ACHN (cell line): ENCODE results near the gene EPHB2.

Source experiments
- DNase-seq: peaks from one replicate; pipeline ENCODE4 v3.0.0-alpha.2; 2015
- in situ Hi-C: cut with HindIII; loops from 2 replicates; pipeline ENCODE4 v1.10.0; 2017; ENCODE audit warnings: low sequenced_read_pairs, low pct_ligation_motif_present, low pct_unique_long_range_greater_than_20kb

EPHB2 gene

DNA sequence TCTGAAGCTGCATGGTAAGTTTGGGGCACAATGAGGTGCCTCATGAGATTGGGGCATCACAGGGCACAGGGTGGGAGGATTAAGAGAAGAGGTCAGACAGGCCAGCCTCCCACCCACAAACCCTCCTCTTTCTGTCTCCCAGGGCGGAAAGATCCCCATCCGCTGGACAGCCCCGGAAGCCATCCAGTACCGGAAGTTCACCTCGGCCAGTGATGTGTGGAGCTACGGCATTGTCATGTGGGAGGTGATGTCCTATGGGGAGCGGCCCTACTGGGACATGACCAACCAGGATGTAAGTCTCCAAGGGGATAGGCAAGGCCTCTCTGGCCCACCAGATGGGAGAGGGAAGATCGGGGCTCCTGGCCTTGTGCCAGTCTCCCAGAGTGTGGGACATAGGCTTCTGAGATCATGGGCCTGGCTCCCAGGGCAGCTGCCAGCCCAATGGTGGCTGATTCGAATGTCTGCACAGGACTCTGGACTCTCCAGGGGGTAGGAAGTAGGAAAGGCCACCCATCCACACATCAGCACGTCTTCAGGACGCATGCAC is 198.3 kb downstream of the EPHB2 start:
- in situ Hi-C loops: no loop called here
- no peak for DNase-seq

DNA sequence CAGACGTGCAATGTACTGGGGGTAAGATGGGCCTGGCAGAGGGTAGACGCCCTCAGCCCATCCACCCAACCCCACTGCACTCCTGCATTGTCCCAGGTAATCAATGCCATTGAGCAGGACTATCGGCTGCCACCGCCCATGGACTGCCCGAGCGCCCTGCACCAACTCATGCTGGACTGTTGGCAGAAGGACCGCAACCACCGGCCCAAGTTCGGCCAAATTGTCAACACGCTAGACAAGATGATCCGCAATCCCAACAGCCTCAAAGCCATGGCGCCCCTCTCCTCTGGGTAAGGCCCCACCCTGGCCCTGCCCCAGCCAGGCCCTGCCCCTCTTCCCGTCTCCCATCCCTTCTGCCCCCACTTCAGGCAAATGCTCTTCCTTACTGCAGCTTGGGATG is 199.6 kb downstream of the EPHB2 start:
- in situ Hi-C loops: no loop called here
- no peak for DNase-seq

DNA sequence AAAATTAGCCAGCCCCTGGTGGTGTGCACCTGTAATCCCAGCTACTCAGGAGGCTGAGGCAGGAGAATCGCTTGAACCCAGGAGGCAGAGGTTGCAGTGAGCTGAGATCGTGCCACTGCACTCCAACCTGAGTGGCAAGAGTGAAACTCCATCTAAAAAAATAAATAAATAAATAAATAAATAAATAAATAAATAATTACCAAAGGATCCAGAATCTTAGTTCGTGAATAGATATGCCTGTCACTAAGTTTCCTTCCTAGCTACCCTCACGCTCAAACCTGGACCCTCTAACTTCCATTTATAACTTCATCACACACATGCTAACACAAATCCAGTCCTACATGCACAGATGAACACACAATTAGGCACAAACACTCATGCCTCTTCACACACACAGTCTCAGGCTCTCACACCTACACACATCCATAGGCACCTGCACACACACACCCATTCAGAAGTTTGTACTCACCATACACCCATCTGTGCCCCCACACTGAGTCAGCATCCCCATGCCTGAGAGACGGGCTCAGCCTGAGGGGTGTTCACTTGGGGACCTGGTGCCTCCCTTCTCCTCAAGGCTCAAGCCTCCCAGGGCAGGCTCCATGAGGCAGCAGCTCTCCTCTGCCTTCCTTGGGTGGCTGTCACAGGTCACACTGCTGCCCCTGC is 200.5 kb downstream of the EPHB2 start:
- no peak for DNase-seq
- in situ Hi-C loops: no loop called here

DNA sequence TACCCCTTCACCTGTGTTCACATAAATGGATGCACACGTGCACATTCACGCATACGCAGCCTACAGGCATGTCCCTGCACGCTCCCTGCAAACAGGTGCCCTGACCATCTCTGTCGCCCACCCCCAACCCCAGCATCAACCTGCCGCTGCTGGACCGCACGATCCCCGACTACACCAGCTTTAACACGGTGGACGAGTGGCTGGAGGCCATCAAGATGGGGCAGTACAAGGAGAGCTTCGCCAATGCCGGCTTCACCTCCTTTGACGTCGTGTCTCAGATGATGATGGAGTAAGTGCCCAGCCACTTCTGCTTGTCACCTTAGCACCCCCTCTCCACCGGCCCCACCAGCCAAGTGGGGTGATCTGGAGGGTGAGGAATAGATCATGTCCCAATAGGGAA is 201.7 kb downstream of the EPHB2 start:
- in situ Hi-C loops: no loop called here
- DNase-seq: no peak

DNA sequence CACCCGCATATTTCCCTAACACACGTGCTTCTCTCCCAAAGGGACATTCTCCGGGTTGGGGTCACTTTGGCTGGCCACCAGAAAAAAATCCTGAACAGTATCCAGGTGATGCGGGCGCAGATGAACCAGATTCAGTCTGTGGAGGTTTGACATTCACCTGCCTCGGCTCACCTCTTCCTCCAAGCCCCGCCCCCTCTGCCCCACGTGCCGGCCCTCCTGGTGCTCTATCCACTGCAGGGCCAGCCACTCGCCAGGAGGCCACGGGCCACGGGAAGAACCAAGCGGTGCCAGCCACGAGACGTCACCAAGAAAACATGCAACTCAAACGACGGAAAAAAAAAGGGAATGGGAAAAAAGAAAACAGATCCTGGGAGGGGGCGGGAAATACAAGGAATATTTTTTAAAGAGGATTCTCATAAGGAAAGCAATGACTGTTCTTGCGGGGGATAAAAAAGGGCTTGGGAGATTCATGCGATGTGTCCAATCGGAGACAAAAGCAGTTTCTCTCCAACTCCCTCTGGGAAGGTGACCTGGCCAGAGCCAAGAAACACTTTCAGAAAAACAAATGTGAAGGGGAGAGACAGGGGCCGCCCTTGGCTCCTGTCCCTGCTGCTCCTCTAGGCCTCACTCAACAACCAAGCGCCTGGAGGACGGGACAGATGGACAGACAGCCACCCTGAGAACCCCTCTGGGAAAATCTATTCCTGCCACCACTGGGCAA is 202.9 kb downstream of the EPHB2 start:
- in situ Hi-C loops: no loop called here
- DNase-seq: no peak

DNA sequence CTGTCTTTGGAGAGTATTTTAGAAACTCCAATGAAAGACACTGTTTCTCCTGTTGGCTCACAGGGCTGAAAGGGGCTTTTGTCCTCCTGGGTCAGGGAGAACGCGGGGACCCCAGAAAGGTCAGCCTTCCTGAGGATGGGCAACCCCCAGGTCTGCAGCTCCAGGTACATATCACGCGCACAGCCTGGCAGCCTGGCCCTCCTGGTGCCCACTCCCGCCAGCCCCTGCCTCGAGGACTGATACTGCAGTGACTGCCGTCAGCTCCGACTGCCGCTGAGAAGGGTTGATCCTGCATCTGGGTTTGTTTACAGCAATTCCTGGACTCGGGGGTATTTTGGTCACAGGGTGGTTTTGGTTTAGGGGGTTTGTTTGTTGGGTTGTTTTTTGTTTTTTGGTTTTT is 203.5 kb downstream of the EPHB2 start:
- in situ Hi-C loops: no loop called here
- DNase-seq: no peak

DNA sequence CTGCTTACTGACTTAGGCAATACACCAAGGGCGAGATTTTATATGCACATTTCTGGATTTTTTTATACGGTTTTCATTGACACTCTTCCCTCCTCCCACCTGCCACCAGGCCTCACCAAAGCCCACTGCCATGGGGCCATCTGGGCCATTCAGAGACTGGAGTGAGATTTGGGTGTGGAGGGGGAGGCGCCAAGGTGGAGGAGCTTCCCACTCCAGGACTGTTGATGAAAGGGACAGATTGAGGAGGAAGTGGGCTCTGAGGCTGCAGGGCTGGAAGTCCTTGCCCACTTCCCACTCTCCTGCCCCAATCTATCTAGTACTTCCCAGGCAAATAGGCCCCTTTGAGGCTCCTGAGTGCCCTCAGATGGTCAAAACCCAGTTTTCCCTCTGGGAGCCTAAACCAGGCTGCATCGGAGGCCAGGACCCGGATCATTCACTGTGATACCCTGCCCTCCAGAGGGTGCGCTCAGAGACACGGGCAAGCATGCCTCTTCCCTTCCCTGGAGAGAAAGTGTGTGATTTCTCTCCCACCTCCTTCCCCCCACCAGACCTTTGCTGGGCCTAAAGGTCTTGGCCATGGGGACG is 204.1 kb downstream of the EPHB2 start:
- DNase-seq: no peak
- in situ Hi-C loops: no loop called here

DNA sequence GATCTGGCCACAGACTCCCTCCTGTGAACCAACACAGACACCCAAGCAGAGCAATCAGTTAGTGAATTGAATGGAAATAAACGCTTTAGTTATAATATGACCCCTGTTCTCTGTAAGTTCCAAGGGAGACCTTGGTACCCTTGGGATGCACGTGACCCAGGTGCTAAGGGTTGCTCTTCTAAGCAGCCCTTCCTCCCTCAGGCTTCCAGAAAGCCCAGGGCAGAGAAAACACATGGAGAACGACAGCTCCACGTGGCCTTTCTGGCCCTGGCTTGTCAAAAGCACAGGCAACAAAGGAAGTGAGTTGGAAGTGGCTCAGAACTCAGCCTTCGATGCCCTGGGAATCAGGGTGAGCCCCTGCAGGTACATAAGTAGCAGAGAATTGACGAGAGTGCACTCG is 204.6 kb downstream of the EPHB2 start:
- no peak for DNase-seq
- in situ Hi-C loops: no loop called here

DNA sequence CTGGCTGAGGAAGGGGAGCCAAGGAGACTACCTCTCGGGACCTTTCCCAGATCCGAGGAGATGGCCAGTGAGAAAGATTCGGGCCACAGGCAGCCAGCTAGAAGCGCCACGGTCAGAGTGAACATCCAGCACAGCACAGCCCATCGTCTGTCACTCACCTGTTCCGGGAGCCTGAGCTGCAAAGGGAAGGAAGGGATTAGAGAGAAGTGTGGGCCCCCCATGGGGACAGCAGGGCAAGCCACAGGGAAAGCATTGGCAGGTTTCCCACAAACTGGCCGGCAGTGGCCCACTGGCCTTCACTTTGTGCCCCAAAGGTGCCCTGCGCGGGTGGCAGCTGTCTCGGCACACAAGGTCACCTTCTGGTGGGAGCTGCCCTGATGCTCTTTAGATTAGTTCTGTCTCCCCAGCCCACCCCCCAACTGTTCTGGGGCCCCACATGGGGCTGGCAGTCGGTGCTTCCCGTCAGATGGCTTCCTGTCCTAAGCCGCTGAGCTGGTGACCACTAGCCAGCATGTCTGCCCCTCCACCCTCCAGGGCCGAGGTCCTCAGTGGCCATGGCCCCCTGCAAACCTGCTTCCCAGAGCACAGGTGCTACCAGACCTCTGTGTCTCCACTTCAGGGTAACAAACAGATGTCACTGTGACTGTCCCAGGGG is 205.3 kb downstream of the EPHB2 start:
- DNase-seq: no peak
- in situ Hi-C loops: no loop called here

DNA sequence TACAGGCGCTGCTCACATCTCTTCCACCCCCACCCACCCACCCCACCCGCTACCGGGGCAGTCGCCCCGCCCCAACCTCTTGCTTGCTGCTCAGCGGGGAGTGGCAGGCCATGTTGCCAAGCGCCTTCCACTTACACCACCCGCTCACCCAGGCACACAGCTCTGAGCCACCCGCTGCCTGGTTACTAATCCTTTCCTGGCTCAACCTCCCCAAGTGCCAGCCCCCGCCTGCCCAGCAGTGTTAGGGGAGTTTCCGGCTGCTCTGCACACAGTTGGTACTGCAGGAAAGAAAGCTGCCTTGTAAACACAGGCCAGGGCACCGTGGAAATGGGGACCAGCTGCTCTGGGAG is 205.8 kb downstream of the EPHB2 start:
- no peak for DNase-seq
- in situ Hi-C loops: no loop called here

DNA sequence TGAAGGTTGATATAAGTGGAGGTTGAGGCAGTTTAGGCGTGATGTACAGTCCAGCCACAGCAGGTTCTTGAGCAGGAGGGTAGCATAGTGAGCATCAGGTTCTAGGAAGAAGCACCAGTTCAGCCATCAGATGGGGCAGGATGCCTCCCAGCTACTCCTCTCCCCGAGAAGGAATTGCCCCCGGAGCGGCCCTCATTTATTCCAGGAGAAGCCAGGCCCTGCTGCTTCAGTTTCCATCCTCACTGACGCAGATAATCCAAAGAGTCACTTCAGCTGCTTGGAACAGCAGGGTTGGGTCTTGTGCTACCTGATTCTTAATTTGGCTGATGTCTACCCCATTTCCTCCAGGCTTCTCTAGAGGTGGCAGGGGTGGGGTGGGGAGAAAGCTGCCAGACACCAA is 207.3 kb downstream of the EPHB2 start:
- no peak for DNase-seq
- in situ Hi-C loops: no loop called here

DNA sequence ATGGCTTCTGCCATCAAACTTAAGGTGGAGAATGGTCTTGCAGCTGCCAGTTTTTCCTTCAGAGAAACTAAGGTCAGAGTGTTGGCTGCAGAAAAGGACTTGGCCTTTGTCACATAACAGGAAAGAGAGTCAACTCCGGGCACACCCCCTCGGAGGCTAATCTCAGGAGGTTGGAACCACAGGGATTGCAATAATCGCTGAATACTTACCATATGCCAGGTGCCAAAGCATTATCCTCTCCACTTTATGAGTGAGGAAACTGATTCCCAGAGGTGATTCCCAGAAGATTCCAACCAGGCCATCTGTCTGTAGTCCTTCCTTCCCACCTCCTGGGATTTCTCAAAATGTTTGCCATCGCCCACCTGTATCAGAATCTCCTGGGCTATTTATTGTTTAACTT is 208.0 kb downstream of the EPHB2 start:
- in situ Hi-C loops: no loop called here
- no peak for DNase-seq

DNA sequence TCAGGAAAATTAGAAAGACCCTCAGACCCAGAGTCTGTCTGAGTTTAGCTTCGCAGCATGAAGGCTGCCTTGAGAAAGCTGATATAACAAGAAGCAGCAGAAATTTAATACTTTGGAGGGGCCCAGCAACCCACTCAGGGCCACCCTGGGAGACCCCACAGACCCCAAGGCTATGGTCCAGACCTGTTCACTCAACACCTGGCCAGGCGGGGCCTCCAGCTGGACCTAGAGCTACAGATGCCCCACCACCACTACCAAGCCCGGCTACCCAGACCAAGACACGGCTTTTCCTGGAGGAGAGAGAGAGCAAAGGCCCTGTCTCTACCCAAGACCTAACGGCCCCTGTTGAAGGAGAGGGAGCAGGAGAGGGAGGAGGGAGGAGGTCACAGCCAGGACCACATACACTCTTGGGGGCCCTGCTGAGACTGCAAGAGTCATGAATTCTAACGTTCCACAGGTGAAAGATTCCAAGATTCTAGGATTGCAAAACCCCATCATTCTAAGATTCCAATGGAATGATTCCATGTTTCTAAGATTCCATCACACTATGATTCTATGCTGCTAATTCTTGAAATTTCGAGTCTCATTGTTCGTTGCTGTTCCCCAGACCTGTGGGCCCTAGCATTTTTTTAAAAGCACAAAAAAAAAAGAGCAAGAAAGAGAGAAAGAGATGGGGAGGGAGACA is 208.8 kb downstream of the EPHB2 start:
- DNase-seq: no peak
- in situ Hi-C loops: no loop called here

DNA sequence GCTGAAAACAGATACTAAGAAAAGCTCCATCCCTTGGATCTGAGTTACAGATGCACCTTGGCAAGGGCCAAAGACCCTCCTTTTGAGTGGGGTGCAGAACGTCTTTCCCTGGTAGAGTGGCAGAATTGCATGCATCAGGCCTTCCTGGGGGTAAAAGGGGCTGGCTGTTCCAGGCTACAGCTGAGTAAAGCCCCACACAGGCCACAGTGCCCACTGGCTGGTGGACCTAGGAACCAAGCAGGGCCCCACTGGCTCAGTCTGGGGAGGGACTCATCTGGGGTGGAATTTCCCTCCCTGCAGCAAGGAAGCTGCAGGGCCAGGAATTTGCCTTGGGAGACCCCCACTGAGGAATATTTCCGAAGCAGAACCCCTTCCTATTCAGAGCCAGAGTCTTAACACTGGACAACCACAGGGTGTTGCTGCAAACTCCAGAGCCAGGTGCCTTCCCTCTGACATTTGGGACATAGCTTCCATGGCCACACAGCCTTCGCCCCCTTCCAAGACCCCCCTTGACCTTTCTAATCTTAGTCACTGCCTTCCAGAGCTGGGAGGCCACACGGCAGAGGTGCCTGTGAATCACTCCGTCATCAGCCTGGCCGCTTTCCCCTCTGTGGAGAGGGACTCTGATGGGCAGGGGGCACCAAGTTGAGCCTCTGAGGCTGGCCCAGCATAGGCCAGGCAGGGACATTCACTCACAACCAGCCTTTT is 209.5 kb downstream of the EPHB2 start:
- no peak for DNase-seq
- in situ Hi-C loops: no loop called here

DNA sequence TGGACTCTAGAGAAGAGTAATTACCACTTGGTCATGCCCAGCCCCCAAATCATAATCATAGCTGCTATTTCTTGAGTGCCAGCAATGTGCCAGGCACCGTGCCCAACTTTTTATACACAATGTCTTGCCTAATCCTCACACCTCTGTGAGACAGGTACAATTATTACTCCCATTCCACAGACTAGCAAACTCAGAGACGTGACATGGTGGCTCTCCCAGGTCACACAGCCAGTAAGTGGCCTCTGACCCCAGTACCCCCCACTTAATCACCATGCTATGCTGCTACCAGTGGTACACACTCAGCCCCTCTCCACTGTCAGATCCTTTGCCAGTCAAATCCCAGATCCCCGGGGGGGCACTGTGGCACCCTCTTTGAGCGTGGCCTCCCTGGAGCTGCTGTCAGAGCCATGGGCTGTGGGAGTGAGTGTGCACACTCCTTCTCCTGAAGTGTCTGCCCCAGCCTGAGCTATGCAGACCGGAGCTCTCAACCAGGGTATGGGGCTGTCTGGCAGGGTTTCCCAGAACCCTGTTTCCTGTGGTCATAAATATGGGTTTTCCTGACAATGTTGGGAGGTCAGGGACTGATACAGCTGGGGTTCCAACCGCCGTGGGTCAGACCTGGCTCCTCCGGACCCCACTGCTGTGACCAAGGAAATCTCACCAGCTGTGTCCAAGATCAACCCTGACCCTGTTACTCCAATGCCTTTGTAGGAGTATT is 210.3 kb downstream of the EPHB2 start:
- DNase-seq: no peak
- in situ Hi-C loops: no loop called here

DNA sequence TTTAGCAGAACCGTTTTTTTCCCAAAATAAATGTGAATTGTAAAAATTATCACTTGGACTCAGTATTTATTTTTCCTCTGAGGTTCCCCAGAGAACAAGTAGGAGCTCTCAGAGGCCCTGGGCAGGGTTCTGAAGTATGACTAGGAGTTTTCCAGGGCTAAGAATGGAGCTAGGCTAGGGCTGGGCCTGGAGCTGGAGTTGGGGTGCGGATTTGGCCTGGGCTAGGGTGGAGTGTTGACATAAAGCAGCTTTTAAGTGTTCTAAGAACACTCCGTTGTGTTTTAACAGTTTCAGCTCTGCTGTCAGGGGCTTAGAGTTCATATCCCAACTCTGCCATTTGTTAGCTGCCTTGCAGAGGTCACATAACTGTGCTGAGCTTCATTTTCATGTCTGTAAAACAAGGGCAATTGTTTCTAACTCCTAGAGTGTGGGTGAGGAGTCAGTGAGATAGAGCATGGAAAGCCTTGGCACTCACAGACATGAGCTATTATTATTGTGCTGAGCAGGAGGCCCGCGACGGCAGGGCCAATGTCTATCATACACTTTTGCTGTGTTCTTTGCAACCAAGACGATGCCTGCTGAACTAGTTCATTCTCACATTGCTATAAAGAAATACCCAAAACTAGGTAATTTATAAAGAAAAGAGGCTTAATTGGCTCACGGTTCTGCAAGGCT is 210.9 kb downstream of the EPHB2 start:
- no peak for DNase-seq
- in situ Hi-C loops: no loop called here

DNA sequence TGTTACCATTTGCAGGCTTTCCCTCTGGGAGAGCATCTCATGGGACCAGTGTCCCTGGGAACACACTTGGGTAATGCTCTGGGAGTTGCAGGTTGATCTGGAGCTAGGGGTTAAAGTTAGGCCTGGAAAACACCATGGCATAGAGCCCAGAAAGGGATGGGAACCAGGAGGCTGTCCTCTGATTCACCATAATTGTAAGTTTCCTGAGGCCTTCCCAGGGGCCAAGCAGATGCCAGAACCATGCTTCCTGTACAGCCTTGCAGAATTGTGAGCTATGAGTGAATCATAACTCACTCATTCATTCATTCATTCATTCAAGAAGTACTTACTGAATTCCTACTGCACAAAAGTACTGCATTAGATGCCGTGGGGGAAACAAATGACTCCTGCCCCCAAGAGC is 212.0 kb downstream of the EPHB2 start:
- no peak for DNase-seq
- in situ Hi-C loops: no loop called here
